Activated T-cell treated with anti-CD3 and anti-CD28 coated beads for 4 hours (primary cell): ENCODE results near the gene NCR3LG1.

Experiments
- DNase-seq: peaks from one replicate; pipeline ENCODE4 v3.0.0-alpha.2; 2020

NCR3LG1 gene

GRCh38 chr11:17371614-17372013, 20.0 kb downstream of the NCR3LG1 start:
- DNase-seq = no peak

GRCh38 chr11:17375547-17375946, 23.9 kb downstream of the NCR3LG1 start:
- DNase-seq = no peak

DNA sequence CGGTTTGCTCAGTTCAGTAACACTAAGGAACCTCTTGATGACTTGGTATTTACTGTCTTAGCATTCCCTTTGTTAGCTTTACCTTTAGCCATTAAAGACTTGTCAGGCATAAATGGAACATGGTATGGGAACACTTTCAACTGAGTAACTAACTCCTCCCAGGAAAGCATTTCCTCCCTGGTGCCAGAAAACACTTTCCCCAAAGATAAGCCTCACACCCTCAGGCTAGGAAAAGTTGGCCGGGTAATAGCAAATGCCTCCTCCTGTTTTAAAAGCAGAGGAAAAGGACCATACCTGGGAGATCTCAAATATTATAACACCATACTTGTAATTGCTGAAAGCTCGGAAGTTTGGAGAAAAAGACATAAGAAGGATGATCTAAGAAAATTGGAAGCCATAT, 24.9 kb downstream of the NCR3LG1 start:
- DNase-seq = no peak

GRCh38 chr11:17378655-17379054, 27.1 kb downstream of the NCR3LG1 start:
- DNase-seq = no peak

GRCh38 chr11:17379383-17380180, 28.0 kb downstream of the NCR3LG1 start:
- DNase-seq = no peak

GRCh38 chr11:17381156-17381555, 29.6 kb downstream of the NCR3LG1 start:
- no peak for DNase-seq

DNA sequence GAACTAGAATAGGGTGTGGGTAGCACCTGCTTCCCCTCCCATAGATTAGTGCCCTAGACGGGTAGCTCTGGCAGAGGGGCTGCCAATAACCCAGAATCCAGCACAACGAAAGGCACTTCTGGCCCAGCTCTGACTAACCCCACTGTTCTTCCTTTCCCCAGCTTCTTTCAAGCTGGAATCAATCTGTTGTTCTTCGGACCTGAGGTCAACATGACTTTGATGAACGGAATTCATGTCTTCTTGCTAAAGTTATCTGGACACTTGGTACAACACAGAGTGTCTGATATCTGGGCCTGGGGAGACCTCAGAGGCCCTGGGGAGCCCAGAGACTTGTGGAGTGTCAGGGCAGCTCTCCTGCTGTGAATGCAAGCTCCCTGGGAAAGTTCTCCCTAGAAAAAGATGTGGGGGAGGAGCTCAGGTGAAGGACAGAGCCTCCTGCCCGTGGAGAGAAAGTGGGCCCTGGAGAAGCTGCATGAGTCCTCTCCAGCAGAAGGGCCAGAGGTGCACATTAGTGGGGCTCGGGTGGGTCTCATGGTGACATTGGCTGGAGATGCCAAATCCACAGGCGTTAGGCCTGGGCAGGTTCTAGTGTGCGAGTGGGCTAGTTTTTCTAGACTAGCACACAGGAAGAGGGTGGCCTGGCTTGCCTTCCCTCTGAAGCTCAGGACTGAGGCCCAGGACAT, 30.6 kb downstream of the NCR3LG1 start:
- no peak for DNase-seq

- DNase-seq = no peak
Observed at GRCh38 chr11:17383461-17383860, 31.9 kb downstream of the NCR3LG1 start.

DNA sequence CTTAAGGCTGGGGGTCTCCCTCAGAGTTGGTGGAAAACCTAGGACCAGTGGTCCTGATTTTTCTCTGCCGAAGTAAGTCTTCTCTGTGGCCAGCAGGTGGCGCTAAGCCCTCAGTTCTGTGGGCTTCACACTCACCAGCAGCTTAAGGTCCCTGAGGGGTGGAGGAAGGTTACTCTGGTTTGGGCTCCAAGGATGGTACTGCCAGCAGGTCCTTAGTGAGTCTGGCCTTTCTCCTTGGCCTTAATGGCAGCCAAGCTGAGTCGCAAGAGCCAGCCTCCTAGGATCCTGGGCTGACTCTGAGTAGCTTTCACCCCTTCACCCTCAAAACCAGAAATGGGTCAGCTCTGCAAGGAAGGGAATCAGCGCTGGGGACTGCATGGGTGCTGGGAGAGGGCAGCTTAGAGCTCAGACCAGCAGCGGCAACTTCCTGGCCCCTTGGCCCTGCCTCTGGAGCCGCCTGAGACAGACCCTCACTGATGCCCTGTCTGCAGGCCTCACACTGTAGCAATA, 32.5 kb downstream of the NCR3LG1 start:
- DNase-seq = peak; percentile 58

- no peak for DNase-seq
Observed at GRCh38 chr11:17385492-17385891, 33.9 kb downstream of the NCR3LG1 start.

GRCh38 chr11:17385926-17386325, 34.3 kb downstream of the NCR3LG1 start:
- no peak for DNase-seq

DNA sequence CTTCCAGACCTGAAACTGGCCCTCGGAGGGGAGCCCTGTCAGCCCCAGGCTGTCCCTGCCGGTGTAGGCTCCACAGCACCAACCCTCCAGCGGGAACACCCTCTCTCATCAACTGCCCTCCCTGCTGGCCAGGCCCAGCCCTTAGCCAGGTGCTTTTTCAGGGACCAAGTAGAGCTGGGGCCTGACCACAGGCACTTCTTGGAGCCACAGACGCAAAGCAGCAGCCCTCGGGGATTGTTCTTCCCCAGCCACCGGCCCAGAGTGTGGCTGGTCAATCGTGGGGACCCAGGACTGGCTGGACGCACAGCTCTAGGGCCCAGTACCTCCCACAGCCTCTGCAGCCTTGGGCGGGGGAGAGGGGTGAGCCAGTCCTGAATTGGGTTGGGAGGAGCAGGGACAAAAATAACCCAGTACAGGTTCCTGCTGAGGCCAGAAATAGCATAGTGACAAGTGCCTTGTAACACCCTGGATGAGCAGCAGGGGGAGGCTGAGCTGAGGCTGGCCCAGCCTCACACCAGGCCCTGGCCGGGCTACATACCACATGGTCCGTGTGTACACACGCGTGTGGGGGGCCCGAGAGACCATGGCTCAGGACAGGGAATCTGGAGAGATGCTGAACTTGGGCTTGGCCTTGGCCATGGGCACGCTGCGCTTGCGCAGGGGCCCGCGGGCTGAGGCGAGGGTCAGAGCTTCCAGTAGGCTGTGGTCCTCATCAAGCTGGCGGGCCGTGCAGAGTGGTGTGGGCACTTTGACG, 34.9 kb downstream of the NCR3LG1 start:
- peak; percentile 14 for DNase-seq

DNA sequence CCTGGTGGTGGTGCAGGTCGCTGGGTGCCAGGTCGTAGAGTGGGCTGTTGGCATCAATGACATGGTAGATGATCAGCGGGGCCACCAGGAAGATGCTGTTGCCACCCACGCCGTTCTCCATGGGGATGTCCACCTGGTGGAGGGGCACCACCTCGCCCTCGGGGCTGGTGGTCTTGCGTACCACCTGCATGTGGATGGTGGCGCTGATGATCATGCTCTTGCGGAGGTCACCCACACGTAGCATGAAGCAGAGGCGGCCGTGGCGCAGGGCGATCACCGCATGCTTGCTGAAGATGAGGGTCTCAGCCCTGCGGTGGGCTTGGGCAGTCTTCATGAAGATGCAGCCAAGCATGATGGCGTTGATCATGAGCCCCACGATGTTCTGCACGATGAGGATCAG, 35.7 kb downstream of the NCR3LG1 start:
- no peak for DNase-seq

DNA sequence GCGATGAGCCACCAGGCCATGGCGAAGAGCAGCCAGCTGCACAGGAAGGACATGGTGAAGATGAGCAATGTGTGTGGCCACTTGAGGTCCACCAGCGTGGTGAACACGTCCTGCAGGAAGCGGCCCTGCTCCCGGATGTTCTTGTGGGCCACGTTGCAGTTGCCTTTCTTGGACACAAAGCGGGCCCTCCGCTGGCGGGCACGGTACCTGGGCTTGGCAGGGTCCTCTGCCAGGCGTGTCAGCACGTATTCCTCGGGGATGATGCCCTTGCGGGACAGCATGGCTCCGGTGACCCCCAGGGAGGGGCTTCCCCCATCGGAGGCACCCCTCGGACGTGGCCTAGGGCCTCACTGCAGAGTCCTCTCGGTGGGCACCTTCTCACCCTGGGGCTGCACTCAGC, 36.2 kb downstream of the NCR3LG1 start:
- DNase-seq = no peak

GRCh38 chr11:17388609-17389210, 37.1 kb downstream of the NCR3LG1 start, which contains the start of gene KCNJ11:
TSS of gene KCNJ11 (minus strand) at chr11:17388659. CDS start at chr11:17388091, 568 bp downstream.
- DNase-seq = peak; percentile 25

DNA sequence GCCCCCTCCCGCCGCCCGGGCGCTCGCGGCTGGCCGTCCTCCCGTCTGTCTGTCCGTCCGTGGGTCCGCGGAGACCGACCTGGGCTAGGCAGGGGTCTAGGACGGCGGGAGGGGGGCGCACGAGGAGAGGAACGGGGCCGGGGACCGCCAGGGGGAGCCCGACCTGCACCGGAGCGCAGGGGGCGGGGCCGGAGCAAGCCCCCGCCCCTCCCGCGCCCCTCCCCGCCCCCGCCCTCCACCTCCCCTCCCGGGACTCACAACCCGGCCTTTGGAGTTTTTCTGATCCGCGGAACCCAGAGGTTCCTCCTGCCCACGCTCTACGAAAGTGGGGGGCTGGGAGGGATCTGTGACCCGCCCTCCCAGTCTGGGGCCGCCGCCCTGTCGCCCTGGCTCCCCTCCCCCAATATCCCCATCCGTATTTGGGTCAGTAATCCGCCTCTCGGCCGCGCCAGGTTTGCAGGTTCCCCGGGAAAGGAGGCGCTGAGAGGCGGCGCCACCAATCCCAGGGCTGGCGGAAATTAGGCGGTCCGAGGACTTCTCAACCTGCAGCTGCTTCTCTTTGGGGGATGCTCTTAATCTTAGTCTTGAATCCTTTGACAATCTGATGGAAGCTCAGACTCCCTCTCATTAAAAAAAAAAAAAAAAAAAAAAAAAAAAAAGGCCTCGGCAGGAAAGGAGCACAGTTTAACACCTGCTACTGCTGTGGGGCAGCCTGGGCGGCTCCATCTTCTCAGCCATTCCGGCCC, 37.8 kb downstream of the NCR3LG1 start:
- DNase-seq = peak; percentile 75

DNA sequence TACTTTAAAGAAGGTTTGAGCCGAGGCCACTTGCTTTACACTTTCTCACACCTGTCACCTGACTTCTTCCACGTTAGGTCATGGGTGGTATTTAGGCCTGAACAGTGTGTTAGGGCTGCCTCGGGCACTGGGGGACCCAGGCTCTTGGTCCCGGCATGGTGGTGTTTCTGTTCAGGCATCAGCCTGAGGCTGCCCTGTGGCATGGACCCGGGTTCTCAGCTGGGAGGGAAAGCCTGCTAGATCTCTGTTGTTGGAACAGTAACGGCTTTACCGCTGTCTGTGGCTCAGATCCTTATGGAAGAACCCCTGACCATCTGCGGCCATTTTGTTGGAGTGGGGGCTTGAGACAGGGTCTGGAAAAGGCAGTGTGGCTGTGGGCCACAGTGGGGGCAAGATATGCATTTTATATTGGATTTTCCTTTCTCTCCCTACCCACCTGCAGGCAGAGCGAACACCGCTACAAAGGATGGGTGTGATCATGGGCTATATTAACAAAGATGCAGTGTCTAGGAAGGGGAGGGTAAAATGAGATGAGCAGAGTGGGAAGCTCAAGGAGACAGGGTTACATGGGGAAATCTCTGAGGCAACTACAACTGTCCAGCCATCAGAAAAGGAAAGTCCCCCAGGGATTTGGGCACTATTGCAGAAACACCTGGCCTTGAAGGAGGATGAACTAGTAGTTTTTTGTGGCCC, 38.5 kb downstream of the NCR3LG1 start:
- DNase-seq = no peak

- DNase-seq = no peak
Observed at GRCh38 chr11:17391493-17392355, 40.1 kb downstream of the NCR3LG1 start.

DNA sequence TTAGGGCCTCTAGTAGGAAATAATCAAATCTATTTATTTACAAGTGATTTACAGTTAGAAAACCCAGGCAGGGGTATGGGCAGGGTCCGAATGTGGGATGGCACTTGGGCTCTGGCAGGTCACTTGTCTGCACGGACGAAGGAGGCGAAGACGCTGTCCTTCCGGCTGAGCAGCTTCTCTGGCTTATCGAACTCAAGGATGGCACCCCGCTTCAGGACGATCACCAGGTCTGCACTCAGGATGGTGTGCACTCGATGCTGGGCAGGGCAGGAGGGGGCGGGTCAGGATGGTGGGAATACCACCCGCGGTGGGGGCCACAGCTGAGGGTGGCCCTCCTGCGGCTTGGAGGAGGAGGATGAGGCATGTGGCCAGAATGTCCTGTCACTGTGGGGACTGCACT, 41.3 kb downstream of the NCR3LG1 start:
- DNase-seq = no peak

GRCh38 chr11:17393472-17393871, 41.9 kb downstream of the NCR3LG1 start:
- no peak for DNase-seq
